Measurements from ENCODE around the gene VEGFD. TPM values are rescaled to one million over a fixed set of nuclear protein-coding genes. Genes with fewer than 3 reads are reported as not detected.
"Not testable (repeated sequence)": the region's sequence is repeated elsewhere in the genome, so short reads cannot be mapped to it uniquely, and the experiment has no call there.

Gene VEGFD
- total RNA-seq, 1 donor from 2014 or later = 0.56 TPM

GRCh38 chrX:15315509-15315908 is 68.7 kb downstream of the VEGFD start, which contains the start of gene ASB11:
ASB11 (minus strand) TSS chrX:15315640; CDS start chrX:15315605, 35 bp downstream.
- TF ChIP-seq, protein P1, sequence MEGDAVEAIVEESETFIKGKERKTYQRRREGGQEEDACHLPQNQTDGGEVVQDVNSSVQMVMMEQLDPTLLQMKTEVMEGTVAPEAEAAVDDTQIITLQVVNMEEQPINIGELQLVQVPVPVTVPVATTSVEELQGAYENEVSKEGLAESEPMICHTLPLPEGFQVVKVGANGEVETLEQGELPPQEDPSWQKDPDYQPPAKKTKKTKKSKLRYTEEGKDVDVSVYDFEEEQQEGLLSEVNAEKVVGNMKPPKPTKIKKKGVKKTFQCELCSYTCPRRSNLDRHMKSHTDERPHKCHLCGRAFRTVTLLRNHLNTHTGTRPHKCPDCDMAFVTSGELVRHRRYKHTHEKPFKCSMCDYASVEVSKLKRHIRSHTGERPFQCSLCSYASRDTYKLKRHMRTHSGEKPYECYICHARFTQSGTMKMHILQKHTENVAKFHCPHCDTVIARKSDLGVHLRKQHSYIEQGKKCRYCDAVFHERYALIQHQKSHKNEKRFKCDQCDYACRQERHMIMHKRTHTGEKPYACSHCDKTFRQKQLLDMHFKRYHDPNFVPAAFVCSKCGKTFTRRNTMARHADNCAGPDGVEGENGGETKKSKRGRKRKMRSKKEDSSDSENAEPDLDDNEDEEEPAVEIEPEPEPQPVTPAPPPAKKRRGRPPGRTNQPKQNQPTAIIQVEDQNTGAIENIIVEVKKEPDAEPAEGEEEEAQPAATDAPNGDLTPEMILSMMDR (IDR thresholded peaks at IDR 0.05; ENCODE audit: unreplicated experiment) = no peak
- no peak within 1 kb of the TSS for H3K27ac Mint-ChIP-seq (ENCODE audit: unreplicated experiment)
- no peaks in the 10 kb centered on the region for H3K27me3 Mint-ChIP-seq (ENCODE audit: unreplicated experiment)
- no peak for DNase-seq (ENCODE audit: low spot score)
- no peaks in the 10 kb centered on the region for H3K36me3 Mint-ChIP-seq (ENCODE audit: low read depth, unreplicated experiment)
- H3K4me1 Mint-ChIP-seq (ENCODE audit: unreplicated experiment) = no peaks in the 10 kb centered on the region
- no peak within 1 kb of the TSS for H3K4me3 Mint-ChIP-seq (ENCODE audit: unreplicated experiment)
- no peaks in the 10 kb centered on the region for H3K9me3 Mint-ChIP-seq (ENCODE audit: unreplicated experiment)

DNA sequence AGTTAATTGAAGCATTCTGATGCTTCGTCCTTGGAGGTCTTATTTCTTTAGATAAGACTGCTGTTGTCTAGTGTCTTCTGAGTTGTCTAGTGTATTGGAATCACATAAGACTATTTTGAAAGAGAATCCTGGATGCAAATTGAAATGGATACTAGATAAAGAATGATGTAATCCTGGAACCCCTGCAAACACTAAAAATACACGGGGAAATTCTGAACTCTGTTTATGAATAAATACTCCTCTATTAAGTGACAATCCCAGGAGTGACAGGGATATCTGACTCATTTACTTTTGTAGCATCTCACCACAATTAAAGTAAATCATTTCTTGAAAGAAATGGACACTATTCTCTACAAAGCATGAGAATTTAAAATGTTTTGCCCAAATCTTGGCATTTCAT is 69.7 kb downstream of the VEGFD start:
- Mint-ChIP-seq H3K27me3 (ENCODE audit: unreplicated experiment) (no peaks in the 10 kb centered on the region), H3K27ac (ENCODE audit: unreplicated experiment) (no peak overlapping the region), H3K4me3 (ENCODE audit: unreplicated experiment) (no peak overlapping the region), H3K4me1 (ENCODE audit: unreplicated experiment) (no peaks in the 10 kb centered on the region), H3K9me3 (ENCODE audit: unreplicated experiment) (no peaks in the 10 kb centered on the region), H3K36me3 (ENCODE audit: low read depth, unreplicated experiment) (no peaks in the 10 kb centered on the region)
- DNase-seq (ENCODE audit: low spot score) = no peak
- TF ChIP-seq, protein P1 (IDR thresholded peaks at IDR 0.05; ENCODE audit: unreplicated experiment) = no peak

DNA sequence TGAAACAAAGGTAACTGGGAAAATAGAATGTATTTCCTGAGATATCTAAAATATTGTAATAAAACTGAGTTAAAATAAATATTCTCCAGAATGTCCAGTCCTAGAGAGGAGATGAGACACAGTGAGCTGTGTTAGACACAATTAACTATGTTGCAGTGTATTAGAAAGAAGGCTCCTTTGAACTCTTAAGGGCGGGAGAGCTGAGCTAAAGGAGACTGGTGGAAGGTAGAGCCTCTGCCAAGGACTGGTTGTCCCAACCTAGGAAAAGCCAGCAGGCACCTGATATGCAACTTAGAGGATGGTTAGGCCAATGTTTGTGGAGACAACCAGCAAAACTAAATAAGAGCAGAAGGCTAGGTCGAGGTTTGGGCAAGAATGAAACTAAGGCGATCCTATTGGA is 73.1 kb downstream of the VEGFD start:
- H3K4me1 Mint-ChIP-seq (ENCODE audit: unreplicated experiment) = peaks cover 3% of the 10 kb centered on the region
- H3K4me3 Mint-ChIP-seq (ENCODE audit: unreplicated experiment) = no peak overlapping the region
- H3K27me3 Mint-ChIP-seq (ENCODE audit: unreplicated experiment) = no peaks in the 10 kb centered on the region
- no peak overlapping the region for H3K27ac Mint-ChIP-seq (ENCODE audit: unreplicated experiment)
- TF ChIP-seq, protein P1 (IDR thresholded peaks at IDR 0.05; ENCODE audit: unreplicated experiment) = no peak
- no peaks in the 10 kb centered on the region for H3K36me3 Mint-ChIP-seq (ENCODE audit: low read depth, unreplicated experiment)
- H3K9me3 Mint-ChIP-seq (ENCODE audit: unreplicated experiment) = no peaks in the 10 kb centered on the region
- no peak for DNase-seq (ENCODE audit: low spot score)

GRCh38 chrX:15310117-15310516 is 74.1 kb downstream of the VEGFD start:
- H3K36me3 Mint-ChIP-seq (ENCODE audit: low read depth, unreplicated experiment) = no peaks in the 10 kb centered on the region
- H3K4me3 Mint-ChIP-seq (ENCODE audit: unreplicated experiment) = no peak overlapping the region
- H3K9me3 Mint-ChIP-seq (ENCODE audit: unreplicated experiment) = no peaks in the 10 kb centered on the region
- DNase-seq (ENCODE audit: low spot score) = no peak
- no peaks in the 10 kb centered on the region for H3K27me3 Mint-ChIP-seq (ENCODE audit: unreplicated experiment)
- peaks cover 3% of the 10 kb centered on the region for H3K4me1 Mint-ChIP-seq (ENCODE audit: unreplicated experiment)
- no peak overlapping the region for H3K27ac Mint-ChIP-seq (ENCODE audit: unreplicated experiment)
- TF ChIP-seq, protein P1 (IDR thresholded peaks at IDR 0.05; ENCODE audit: unreplicated experiment) = no peak

- H3K27ac Mint-ChIP-seq (ENCODE audit: unreplicated experiment); H3K4me3 Mint-ChIP-seq (ENCODE audit: unreplicated experiment); H3K36me3 Mint-ChIP-seq (ENCODE audit: low read depth, unreplicated experiment); H3K4me1 Mint-ChIP-seq (ENCODE audit: unreplicated experiment); H3K27me3 Mint-ChIP-seq (ENCODE audit: unreplicated experiment); DNase-seq (ENCODE audit: low spot score); H3K9me3 Mint-ChIP-seq (ENCODE audit: unreplicated experiment): not testable (repeated sequence)
These were observed 78.3 kb downstream of the VEGFD start for GRCh38 chrX:15305899-15306298.
